ENCODE measurements around the gene KCNT2.

- TF ChIP-seq CTCF (IDR thresholded peaks at IDR 0.05) = no peak
- no peak for TF ChIP-seq POLR2A (IDR thresholded peaks at IDR 0.05)
- TF ChIP-seq POLR2AphosphoS5 (IDR thresholded peaks at IDR 0.05) = no peak
Measured at GRCh38 chr1:196466654-196467053, 141.6 kb downstream of the KCNT2 start.
